GM12878 (cell line): ENCODE data around the gene ZNF181.

Source experiments
- JUND ChIP-seq: IDR thresholded peaks from 2 replicates; pipeline ENCODE4 v1.6.1; 2012; ENCODE audit warnings: low read depth, mild to moderate bottlenecking, low read length, improper control_type of control experiment, moderate library complexity
- PAX5 ChIP-seq: IDR thresholded peaks from 2 replicates; pipeline ENCODE4 v1.6.1; 2011; ENCODE audit warnings: low read depth, low read length, borderline replicate concordance
- POLR2A ChIP-seq: IDR thresholded peaks from 2 replicates; pipeline ENCODE4 v1.6.1; 2011; ENCODE audit warnings: low read depth, mild to moderate bottlenecking, low read length
- RFX5 ChIP-seq: IDR thresholded peaks from 2 replicates; pipeline ENCODE4 v1.6.1; 2011; ENCODE audit warnings: low read depth, low read length, improper control_type of control experiment
- SRF ChIP-seq, 2 experiments: IDR thresholded peaks; 2 replicates each; pipeline ENCODE4 v1.6.1; 2011; ENCODE audit warnings: low read depth in 2 of 2, low read length in 2 of 2, mild to moderate bottlenecking in 1 of 2, moderate library complexity in 1 of 2
- ZZZ3 ChIP-seq: IDR thresholded peaks from 2 replicates; pipeline ENCODE4 v1.6.1; 2011; ENCODE audit warnings: low read depth; ENCODE audit not compliant: control insufficient read depth, insufficient read length
- TF ChIP-seq, protein P1 (sequence below), 3 experiments: IDR thresholded peaks in 2 of 3; conservative IDR thresholded peaks in 1 of 3; 2 replicates each; pipeline ENCODE4 v1.5.1; 2011; ENCODE audit warnings: low read depth in 3 of 3, low read length in 3 of 3, mild to moderate bottlenecking in 3 of 3, control low read depth in 2 of 3, moderate library complexity in 2 of 3, inconsistent platforms in 1 of 3, mixed read lengths in 1 of 3; ENCODE audit not compliant: control insufficient read depth in 2 of 3, insufficient read depth in 1 of 3; ENCODE audit errors: extremely low read depth in 1 of 3
- TF ChIP-seq, protein P2 (sequence below): IDR thresholded peaks from 2 replicates; pipeline ENCODE4 v1.6.1; 2012; ENCODE audit warnings: low read length, inconsistent platforms
- TF ChIP-seq, protein P3 (sequence below): IDR thresholded peaks from 2 replicates; pipeline ENCODE4 v1.6.1; 2012; ENCODE audit warnings: mild to moderate bottlenecking, low read depth, low read length
- TF ChIP-seq, protein P4 (sequence below): IDR thresholded peaks from 2 replicates; pipeline ENCODE4 v1.6.1; 2011; ENCODE audit warnings: mild to moderate bottlenecking, low read depth, low read length, moderate library complexity; ENCODE audit not compliant: insufficient replicate concordance
- TF ChIP-seq, protein P5 (sequence below): fragments of 450-650 bp; IDR thresholded peaks from 2 replicates; pipeline ENCODE4 v1.6.1; 2017; ENCODE audit warnings: mild to moderate bottlenecking, moderate library complexity
- TF ChIP-seq, protein P6 (sequence below): fragments of 450-650 bp; IDR thresholded peaks from 2 replicates; pipeline ENCODE4 v1.6.1; 2018; ENCODE audit warnings: mild to moderate bottlenecking, low read depth, moderate library complexity; ENCODE audit not compliant: partially characterized antibody
- TF ChIP-seq, protein P7 (sequence below): fragments of 450-650 bp; IDR thresholded peaks from 2 replicates; pipeline ENCODE4 v1.6.1; 2017; ENCODE audit warnings: mild to moderate bottlenecking

DNA sequence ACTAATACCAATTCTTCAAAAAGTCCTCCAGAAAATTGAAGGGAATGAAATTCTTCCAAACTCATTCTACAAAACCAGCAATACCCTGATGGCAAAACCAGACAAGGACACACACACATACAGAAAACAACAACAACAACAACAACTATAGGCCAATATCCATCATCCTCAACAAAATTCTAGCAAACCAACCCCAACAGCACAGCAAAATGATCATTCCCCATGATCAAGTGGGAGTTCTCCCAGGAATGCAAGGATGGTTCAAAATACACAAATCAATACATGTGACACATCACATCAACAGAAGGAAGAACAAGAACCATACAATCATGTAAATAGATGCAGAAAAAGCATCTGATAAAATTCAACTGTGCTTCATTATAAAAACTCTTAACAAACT is 18.7 kb upstream of the ZNF181 start:
- TF ChIP-seq POLR2A (no peak), SRF (IDR thresholded peaks at IDR 0.05; ENCODE audit: low read depth in 2 of 2, low read length in 2 of 2) (no peak), PAX5 (no peak), ZZZ3 (no peak), RFX5 (no peak), JUND (no peak)
- TF ChIP-seq, protein P1, sequence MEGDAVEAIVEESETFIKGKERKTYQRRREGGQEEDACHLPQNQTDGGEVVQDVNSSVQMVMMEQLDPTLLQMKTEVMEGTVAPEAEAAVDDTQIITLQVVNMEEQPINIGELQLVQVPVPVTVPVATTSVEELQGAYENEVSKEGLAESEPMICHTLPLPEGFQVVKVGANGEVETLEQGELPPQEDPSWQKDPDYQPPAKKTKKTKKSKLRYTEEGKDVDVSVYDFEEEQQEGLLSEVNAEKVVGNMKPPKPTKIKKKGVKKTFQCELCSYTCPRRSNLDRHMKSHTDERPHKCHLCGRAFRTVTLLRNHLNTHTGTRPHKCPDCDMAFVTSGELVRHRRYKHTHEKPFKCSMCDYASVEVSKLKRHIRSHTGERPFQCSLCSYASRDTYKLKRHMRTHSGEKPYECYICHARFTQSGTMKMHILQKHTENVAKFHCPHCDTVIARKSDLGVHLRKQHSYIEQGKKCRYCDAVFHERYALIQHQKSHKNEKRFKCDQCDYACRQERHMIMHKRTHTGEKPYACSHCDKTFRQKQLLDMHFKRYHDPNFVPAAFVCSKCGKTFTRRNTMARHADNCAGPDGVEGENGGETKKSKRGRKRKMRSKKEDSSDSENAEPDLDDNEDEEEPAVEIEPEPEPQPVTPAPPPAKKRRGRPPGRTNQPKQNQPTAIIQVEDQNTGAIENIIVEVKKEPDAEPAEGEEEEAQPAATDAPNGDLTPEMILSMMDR (IDR thresholded peaks at IDR 0.05 in 2 of 3, conservative IDR thresholded peaks at IDR 0.05 in 1 of 3; ENCODE audit: control insufficient read depth in 2 of 3, extremely low read depth in 1 of 3, insufficient read depth in 1 of 3, low read depth in 3 of 3, low read length in 3 of 3): no peak
- TF ChIP-seq, protein P2, sequence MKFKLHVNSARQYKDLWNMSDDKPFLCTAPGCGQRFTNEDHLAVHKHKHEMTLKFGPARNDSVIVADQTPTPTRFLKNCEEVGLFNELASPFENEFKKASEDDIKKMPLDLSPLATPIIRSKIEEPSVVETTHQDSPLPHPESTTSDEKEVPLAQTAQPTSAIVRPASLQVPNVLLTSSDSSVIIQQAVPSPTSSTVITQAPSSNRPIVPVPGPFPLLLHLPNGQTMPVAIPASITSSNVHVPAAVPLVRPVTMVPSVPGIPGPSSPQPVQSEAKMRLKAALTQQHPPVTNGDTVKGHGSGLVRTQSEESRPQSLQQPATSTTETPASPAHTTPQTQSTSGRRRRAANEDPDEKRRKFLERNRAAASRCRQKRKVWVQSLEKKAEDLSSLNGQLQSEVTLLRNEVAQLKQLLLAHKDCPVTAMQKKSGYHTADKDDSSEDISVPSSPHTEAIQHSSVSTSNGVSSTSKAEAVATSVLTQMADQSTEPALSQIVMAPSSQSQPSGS: no peak
- TF ChIP-seq, protein P3, sequence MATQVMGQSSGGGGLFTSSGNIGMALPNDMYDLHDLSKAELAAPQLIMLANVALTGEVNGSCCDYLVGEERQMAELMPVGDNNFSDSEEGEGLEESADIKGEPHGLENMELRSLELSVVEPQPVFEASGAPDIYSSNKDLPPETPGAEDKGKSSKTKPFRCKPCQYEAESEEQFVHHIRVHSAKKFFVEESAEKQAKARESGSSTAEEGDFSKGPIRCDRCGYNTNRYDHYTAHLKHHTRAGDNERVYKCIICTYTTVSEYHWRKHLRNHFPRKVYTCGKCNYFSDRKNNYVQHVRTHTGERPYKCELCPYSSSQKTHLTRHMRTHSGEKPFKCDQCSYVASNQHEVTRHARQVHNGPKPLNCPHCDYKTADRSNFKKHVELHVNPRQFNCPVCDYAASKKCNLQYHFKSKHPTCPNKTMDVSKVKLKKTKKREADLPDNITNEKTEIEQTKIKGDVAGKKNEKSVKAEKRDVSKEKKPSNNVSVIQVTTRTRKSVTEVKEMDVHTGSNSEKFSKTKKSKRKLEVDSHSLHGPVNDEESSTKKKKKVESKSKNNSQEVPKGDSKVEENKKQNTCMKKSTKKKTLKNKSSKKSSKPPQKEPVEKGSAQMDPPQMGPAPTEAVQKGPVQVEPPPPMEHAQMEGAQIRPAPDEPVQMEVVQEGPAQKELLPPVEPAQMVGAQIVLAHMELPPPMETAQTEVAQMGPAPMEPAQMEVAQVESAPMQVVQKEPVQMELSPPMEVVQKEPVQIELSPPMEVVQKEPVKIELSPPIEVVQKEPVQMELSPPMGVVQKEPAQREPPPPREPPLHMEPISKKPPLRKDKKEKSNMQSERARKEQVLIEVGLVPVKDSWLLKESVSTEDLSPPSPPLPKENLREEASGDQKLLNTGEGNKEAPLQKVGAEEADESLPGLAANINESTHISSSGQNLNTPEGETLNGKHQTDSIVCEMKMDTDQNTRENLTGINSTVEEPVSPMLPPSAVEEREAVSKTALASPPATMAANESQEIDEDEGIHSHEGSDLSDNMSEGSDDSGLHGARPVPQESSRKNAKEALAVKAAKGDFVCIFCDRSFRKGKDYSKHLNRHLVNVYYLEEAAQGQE: no peak
- TF ChIP-seq, protein P4, sequence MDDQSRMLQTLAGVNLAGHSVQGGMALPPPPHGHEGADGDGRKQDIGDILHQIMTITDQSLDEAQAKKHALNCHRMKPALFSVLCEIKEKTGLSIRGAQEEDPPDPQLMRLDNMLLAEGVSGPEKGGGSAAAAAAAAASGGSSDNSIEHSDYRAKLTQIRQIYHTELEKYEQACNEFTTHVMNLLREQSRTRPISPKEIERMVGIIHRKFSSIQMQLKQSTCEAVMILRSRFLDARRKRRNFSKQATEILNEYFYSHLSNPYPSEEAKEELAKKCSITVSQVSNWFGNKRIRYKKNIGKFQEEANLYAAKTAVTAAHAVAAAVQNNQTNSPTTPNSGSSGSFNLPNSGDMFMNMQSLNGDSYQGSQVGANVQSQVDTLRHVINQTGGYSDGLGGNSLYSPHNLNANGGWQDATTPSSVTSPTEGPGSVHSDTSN: no peak
- TF ChIP-seq, protein P5, sequence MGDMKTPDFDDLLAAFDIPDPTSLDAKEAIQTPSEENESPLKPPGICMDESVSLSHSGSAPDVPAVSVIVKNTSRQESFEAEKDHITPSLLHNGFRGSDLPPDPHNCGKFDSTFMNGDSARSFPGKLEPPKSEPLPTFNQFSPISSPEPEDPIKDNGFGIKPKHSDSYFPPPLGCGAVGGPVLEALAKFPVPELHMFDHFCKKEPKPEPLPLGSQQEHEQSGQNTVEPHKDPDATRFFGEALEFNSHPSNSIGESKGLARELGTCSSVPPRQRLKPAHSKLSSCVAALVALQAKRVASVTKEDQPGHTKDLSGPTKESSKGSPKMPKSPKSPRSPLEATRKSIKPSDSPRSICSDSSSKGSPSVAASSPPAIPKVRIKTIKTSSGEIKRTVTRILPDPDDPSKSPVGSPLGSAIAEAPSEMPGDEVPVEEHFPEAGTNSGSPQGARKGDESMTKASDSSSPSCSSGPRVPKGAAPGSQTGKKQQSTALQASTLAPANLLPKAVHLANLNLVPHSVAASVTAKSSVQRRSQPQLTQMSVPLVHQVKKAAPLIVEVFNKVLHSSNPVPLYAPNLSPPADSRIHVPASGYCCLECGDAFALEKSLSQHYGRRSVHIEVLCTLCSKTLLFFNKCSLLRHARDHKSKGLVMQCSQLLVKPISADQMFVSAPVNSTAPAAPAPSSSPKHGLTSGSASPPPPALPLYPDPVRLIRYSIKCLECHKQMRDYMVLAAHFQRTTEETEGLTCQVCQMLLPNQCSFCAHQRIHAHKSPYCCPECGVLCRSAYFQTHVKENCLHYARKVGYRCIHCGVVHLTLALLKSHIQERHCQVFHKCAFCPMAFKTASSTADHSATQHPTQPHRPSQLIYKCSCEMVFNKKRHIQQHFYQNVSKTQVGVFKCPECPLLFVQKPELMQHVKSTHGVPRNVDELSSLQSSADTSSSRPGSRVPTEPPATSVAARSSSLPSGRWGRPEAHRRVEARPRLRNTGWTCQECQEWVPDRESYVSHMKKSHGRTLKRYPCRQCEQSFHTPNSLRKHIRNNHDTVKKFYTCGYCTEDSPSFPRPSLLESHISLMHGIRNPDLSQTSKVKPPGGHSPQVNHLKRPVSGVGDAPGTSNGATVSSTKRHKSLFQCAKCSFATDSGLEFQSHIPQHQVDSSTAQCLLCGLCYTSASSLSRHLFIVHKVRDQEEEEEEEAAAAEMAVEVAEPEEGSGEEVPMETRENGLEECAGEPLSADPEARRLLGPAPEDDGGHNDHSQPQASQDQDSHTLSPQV: no peak
- TF ChIP-seq, protein P6, sequence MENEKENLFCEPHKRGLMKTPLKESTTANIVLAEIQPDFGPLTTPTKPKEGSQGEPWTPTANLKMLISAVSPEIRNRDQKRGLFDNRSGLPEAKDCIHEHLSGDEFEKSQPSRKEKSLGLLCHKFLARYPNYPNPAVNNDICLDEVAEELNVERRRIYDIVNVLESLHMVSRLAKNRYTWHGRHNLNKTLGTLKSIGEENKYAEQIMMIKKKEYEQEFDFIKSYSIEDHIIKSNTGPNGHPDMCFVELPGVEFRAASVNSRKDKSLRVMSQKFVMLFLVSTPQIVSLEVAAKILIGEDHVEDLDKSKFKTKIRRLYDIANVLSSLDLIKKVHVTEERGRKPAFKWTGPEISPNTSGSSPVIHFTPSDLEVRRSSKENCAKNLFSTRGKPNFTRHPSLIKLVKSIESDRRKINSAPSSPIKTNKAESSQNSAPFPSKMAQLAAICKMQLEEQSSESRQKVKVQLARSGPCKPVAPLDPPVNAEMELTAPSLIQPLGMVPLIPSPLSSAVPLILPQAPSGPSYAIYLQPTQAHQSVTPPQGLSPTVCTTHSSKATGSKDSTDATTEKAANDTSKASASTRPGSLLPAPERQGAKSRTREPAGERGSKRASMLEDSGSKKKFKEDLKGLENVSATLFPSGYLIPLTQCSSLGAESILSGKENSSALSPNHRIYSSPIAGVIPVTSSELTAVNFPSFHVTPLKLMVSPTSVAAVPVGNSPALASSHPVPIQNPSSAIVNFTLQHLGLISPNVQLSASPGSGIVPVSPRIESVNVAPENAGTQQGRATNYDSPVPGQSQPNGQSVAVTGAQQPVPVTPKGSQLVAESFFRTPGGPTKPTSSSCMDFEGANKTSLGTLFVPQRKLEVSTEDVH: no peak
- TF ChIP-seq, protein P7, sequence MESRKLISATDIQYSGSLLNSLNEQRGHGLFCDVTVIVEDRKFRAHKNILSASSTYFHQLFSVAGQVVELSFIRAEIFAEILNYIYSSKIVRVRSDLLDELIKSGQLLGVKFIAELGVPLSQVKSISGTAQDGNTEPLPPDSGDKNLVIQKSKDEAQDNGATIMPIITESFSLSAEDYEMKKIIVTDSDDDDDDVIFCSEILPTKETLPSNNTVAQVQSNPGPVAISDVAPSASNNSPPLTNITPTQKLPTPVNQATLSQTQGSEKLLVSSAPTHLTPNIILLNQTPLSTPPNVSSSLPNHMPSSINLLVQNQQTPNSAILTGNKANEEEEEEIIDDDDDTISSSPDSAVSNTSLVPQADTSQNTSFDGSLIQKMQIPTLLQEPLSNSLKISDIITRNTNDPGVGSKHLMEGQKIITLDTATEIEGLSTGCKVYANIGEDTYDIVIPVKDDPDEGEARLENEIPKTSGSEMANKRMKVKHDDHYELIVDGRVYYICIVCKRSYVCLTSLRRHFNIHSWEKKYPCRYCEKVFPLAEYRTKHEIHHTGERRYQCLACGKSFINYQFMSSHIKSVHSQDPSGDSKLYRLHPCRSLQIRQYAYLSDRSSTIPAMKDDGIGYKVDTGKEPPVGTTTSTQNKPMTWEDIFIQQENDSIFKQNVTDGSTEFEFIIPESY: no peak
